ENCODE data around the gene FOXP1. TPM values are rescaled to one million over a fixed set of nuclear protein-coding genes. Genes with fewer than 3 reads are reported as not detected.
A peak's percentile ranks its signal among the peaks of the same experiment; 100 is the strongest.

The FOXP1 gene
- total and polyA plus RNA-seq, 2 donors (not counting 1 experiment from before 2014, with no cell fraction given): 91.1 to 508 TPM

GRCh38 chr3:71443332-71443731 is 140.2 kb downstream of the FOXP1 start:
- peaks cover 77% of the 10 kb centered on the region for H3K79me2 ChIP-seq (ENCODE audit: control insufficient read depth, insufficient read depth, low read length)
- no peaks in the 10 kb centered on the region for H3K36me3 ChIP-seq (replicated peaks in 1 of 2; ENCODE audit: control extremely low read depth in 1 of 2, control insufficient read depth in 1 of 2, extremely low read depth in 1 of 2, insufficient read depth in 2 of 2, low read length in 1 of 2)
- H3K4me1 ChIP-seq (ENCODE audit: control insufficient read depth in 2 of 2, insufficient read depth in 2 of 2, low read length in 2 of 2): peaks cover 92 to 93% of the 10 kb centered on the region in 2 donors
- CTCF ChIA-PET: interaction anchor here (0.6 to 4.0 kb wide), 10 partner anchors 12 to 140 kb away, joined by 3 to 26 read pairs (median 4); partner anchors contain the start of gene FOXP1
- intact Hi-C loops (cut with micrococcal nuclease): loop anchor here (5.0 kb wide), 5 partner anchors 44 to 356 kb away; no protein-coding TSS in a partner anchor
- POLR2A ChIA-PET: interaction anchor here (0.6 to 4.5 kb wide), 9 partner anchors 12 to 140 kb away, joined by 3 to 22 read pairs (median 12); partner anchors contain the start of gene FOXP1
- Mint-ChIP-seq H3K4me1 (peaks cover 89% of the 10 kb centered on the region), H3K9me3 (ENCODE audit: insufficient read depth) (no peaks in the 10 kb centered on the region), H3K27me3 (no peaks in the 10 kb centered on the region), H3K27ac (peak overlapping the region; percentile 96), H3K4me3 (peak overlapping the region; percentile 90)
- peak overlapping the region in 1 of 5 experiments; percentile 22 for H3K4me3 ChIP-seq (ENCODE audit: control extremely low read depth in 1 of 5, extremely low read depth in 1 of 5, insufficient read depth in 1 of 5, low read depth in 2 of 5, low read length in 4 of 5)
- no peaks in the 10 kb centered on the region for H3K9me3 ChIP-seq (ENCODE audit: control extremely low read depth in 1 of 3, control insufficient read depth in 2 of 3, insufficient read depth in 1 of 3, low read length in 2 of 3)
- no peaks in the 10 kb centered on the region for H3K27me3 ChIP-seq (replicated peaks in 1 of 4; ENCODE audit: control extremely low read depth in 1 of 4, control insufficient read depth in 3 of 4, insufficient read depth in 4 of 4, low read length in 3 of 4)
- H2AFZ ChIP-seq (ENCODE audit: insufficient read depth, low read depth, low read length, poor library complexity, severe bottlenecking): no peak overlapping the region
- H3K4me2 ChIP-seq (replicated peaks; ENCODE audit: low read depth, low read length, poor library complexity, severe bottlenecking): peak overlapping the region; percentile 73
- peak overlapping the region; percentile 16 for H3K9ac ChIP-seq (ENCODE audit: low read length)
- WGBS (ENCODE audit: insufficient coverage): 59% methylated on average over 7 of the region's 8 CpGs
- ATAC-seq (ENCODE audit: low read depth) (no peak), DNase-seq (peak; percentile 39)
- H3K27ac ChIP-seq (ENCODE audit: low read length in 2 of 2): peak overlapping the region; percentile 90 to 92
- TF ChIP-seq CTCF (IDR thresholded peaks at IDR 0.05) (no peak), EZH2 (IDR thresholded peaks at IDR 0.05; ENCODE audit: borderline replicate concordance, insufficient read depth, low read depth, low read length, poor library complexity, severe bottlenecking) (no peak)
- H4K20me1 ChIP-seq (ENCODE audit: control insufficient read depth, insufficient read depth, low read length, poor library complexity, severe bottlenecking): no peaks in the 10 kb centered on the region

GRCh38 chr3:71442652-71443042 is 140.9 kb downstream of the FOXP1 start:
- peak; percentile 56 for DNase-seq
- Histone ChIP-seq H3K4me2 (replicated peaks; ENCODE audit: low read depth, low read length, poor library complexity, severe bottlenecking) (peak overlapping the region; percentile 73), H3K27me3 (replicated peaks in 1 of 4; ENCODE audit: control extremely low read depth in 1 of 4, control insufficient read depth in 3 of 4, insufficient read depth in 4 of 4, low read length in 3 of 4) (no peaks in the 10 kb centered on the region), H3K36me3 (replicated peaks in 1 of 2; ENCODE audit: control extremely low read depth in 1 of 2, control insufficient read depth in 1 of 2, extremely low read depth in 1 of 2, insufficient read depth in 2 of 2, low read length in 1 of 2) (no peaks in the 10 kb centered on the region), H3K4me3 (ENCODE audit: control extremely low read depth in 1 of 5, extremely low read depth in 1 of 5, insufficient read depth in 1 of 5, low read depth in 2 of 5, low read length in 4 of 5) (peak overlapping the region in 4 of 5 experiments; percentile 10 to 58 (median 34)), H2AFZ (ENCODE audit: insufficient read depth, low read depth, low read length, poor library complexity, severe bottlenecking) (peak overlapping the region; percentile 29), H3K9me3 (ENCODE audit: control extremely low read depth in 1 of 3, control insufficient read depth in 2 of 3, insufficient read depth in 1 of 3, low read length in 2 of 3) (no peaks in the 10 kb centered on the region), H4K20me1 (ENCODE audit: control insufficient read depth, insufficient read depth, low read length, poor library complexity, severe bottlenecking) (no peaks in the 10 kb centered on the region), H3K9ac (ENCODE audit: low read length) (peak overlapping the region; percentile 46), H3K4me1 (ENCODE audit: control insufficient read depth in 2 of 2, insufficient read depth in 2 of 2, low read length in 2 of 2) (peaks cover 94 to 96% of the 10 kb centered on the region in 2 donors), H3K79me2 (ENCODE audit: control insufficient read depth, insufficient read depth, low read length) (peaks cover 77% of the 10 kb centered on the region), H3K27ac (ENCODE audit: low read length in 2 of 2) (peak overlapping the region; percentile 90 to 92)
- peaks cover 88% of the 10 kb centered on the region for H3K4me1 Mint-ChIP-seq
- peak overlapping the region; percentile 96 for H3K27ac Mint-ChIP-seq
- TF ChIP-seq CTCF (IDR thresholded peaks at IDR 0.05) (no peak), EZH2 (IDR thresholded peaks at IDR 0.05; ENCODE audit: borderline replicate concordance, insufficient read depth, low read depth, low read length, poor library complexity, severe bottlenecking) (no peak)
- no peaks in the 10 kb centered on the region for H3K27me3 Mint-ChIP-seq
- peak; percentile 35 for ATAC-seq (ENCODE audit: low read depth)
- POLR2A ChIA-PET: interaction anchor here (0.6 to 4.5 kb wide), 8 partner anchors 12 to 140 kb away, joined by 3 to 22 read pairs (median 12); partner anchors contain the start of gene FOXP1
- CTCF ChIA-PET: interaction anchor here (0.6 to 4.0 kb wide), 14 partner anchors 12 to 140 kb away, joined by 3 to 26 read pairs (median 4); partner anchors contain the start of gene FOXP1
- H3K4me3 Mint-ChIP-seq: peak overlapping the region; percentile 90
- WGBS (ENCODE audit: insufficient coverage): 30% methylated on average over 2 of the region's 5 CpGs
- no peaks in the 10 kb centered on the region for H3K9me3 Mint-ChIP-seq (ENCODE audit: insufficient read depth)
- intact Hi-C loops (cut with micrococcal nuclease): loop anchor here (1.0 to 5.0 kb wide), 6 partner anchors 45 to 378 kb away; no protein-coding TSS in a partner anchor

Measured in B cell (primary cell).